ENCODE results near the gene ODF2.
A peak's percentile ranks its signal among the peaks of the same experiment; 100 is the strongest.
"Not testable (repeated sequence)": the region's sequence is repeated elsewhere in the genome, so short reads cannot be mapped to it uniquely, and the experiment has no call there.

The ODF2 gene

DNA sequence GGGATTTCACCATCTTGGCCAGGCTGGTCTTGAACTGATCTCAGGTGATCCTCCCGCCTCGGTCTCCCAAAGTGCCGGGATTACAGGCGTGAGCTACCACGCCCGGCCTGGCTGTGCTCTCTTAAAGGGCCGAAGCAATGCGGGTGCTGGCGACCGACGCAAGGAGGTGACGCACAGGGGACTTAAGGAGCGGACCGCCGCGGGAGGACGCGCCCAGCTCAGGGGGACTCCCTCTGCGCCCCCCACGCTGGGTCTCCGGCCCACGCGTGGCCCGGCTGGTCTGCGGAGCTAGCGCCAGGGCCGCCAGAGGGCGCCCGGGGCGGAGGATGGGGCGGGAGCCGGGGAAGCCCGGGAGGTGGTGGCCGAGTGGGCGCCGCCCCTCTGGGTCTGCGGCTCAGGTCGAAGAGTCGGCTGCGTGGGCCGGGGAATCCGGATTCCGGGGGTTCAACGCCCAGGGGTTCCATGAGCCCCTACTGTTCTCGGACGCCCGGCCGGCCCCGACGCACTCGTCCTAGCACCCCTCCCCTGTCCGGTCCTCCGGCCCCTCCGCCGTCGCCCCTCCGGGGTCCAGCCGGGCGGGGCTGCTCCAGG is 35.7 kb upstream of the ODF2 start:
- H2AFZ ChIP-seq = peak overlapping the region; percentile 93
- H3K36me3 ChIP-seq (ENCODE audit: control insufficient read depth, insufficient read depth, low read length) = no peaks in the 10 kb centered on the region
- H3K9ac ChIP-seq = peak overlapping the region; percentile 28
- H3K27ac ChIP-seq = peak overlapping the region; percentile 39
- H3K4me2 ChIP-seq (ENCODE audit: low read length) = peak overlapping the region; percentile 96
- peaks cover 9% of the 10 kb centered on the region for H3K4me1 ChIP-seq
- H3K4me3 ChIP-seq (ENCODE audit: low read depth, low read length) = peak overlapping the region; percentile 91
- H3K9me3 ChIP-seq (ENCODE audit: control insufficient read depth, low read length) = no peaks in the 10 kb centered on the region
- no peaks in the 10 kb centered on the region for H3K79me2 ChIP-seq
- peak; percentile 81 for TF ChIP-seq CTCF (IDR thresholded peaks at IDR 0.05)
- no peaks in the 10 kb centered on the region for H3K27me3 ChIP-seq (ENCODE audit: control insufficient read depth, insufficient read depth, low read length)

DNA sequence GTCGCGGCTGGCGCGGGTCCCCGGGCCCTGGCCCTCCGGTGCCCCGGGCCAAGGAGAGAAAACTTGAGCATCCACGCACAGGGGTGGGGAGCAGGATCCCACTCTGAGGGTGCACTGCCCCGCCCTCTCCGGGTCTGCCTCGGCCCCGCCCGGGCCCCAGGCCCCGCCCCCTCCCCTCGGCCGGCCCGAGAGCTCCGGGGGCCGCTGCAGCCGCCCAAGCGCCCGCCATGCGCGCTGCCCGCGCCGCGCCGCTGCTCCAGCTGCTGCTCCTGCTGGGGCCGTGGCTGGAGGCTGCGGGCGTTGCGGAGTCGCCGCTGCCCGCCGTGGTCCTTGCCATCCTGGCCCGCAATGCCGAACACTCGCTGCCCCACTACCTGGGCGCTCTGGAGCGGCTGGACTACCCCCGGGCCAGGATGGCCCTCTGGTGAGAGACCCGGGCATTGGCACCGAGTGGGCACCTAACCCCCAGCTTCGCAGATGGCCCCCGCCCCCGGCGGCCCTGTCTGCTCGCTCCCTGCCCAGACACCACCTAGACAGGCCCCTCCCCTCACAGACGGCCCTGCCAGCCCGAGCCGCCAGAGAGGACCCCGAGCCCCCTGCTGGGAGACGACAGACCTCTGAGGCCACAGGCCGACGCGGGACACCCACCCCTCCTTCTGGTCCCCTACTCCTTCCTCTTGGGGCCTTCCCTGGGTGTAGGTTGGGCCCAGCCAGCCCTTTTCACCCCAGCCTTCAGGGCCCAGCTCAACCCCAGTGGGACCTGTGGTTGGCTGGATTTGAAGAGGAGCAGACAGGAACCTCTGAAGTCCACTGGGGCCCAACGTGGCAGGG is 34.9 kb upstream of the ODF2 start, which contains the start of gene CERCAM:
CERCAM (plus strand) TSS at position 207 of the 831 bp plus-strand sequence; CDS start at position 228, 21 bp downstream.
- Histone ChIP-seq H3K9me3 (ENCODE audit: control insufficient read depth, low read length) (no peaks in the 10 kb centered on the region), H3K36me3 (ENCODE audit: control insufficient read depth, insufficient read depth, low read length) (no peaks in the 10 kb centered on the region), H3K4me1 (peaks cover 9% of the 10 kb centered on the region), H2AFZ (peak within 1 kb of the TSS; percentile 93), H3K9ac (peak within 1 kb of the TSS; percentile 61), H3K79me2 (no peaks in the 10 kb centered on the region), H3K4me3 (ENCODE audit: low read depth, low read length) (peak within 1 kb of the TSS; percentile 91), H3K27ac (peak within 1 kb of the TSS; percentile 39), H3K27me3 (ENCODE audit: control insufficient read depth, insufficient read depth, low read length) (no peaks in the 10 kb centered on the region), H3K4me2 (ENCODE audit: low read length) (peak within 1 kb of the TSS; percentile 96)
- TF ChIP-seq CTCF (IDR thresholded peaks at IDR 0.05) = no peak

DNA sequence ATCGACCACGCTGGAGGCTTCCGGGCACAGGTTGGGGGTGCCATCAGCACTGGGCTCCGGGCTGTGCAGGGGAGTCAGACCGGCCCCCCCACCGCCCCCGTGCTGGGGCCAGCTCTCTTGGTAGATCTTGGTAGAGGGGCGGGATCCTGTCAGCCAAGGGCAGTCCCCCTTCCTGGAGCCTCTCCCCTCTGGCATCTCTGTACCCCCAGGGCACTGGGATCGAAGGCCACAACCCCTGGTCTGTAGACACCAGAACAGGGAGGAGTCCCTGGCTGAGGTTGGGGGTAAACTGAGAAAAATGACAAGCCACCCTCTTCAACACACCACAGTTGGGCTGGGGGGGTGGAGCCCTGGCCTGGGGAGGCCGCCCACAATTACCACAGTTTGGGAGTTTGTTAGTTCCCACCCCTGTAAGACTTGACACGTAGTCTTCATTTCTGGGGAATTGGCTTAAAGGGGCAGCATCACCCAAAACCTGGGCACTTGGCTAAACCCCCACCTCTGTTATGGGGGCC is 34.3 kb upstream of the ODF2 start:
- peak overlapping the region; percentile 61 for H3K9ac ChIP-seq
- no peaks in the 10 kb centered on the region for H3K79me2 ChIP-seq
- no peak for TF ChIP-seq CTCF (IDR thresholded peaks at IDR 0.05)
- peak overlapping the region; percentile 11 for H3K27ac ChIP-seq
- H3K9me3 ChIP-seq (ENCODE audit: control insufficient read depth, low read length) = no peaks in the 10 kb centered on the region
- peak overlapping the region; percentile 91 for H3K4me3 ChIP-seq (ENCODE audit: low read depth, low read length)
- H3K4me1 ChIP-seq = peaks cover 7% of the 10 kb centered on the region
- H3K4me2 ChIP-seq (ENCODE audit: low read length) = peak overlapping the region; percentile 96
- no peaks in the 10 kb centered on the region for H3K36me3 ChIP-seq (ENCODE audit: control insufficient read depth, insufficient read depth, low read length)
- no peaks in the 10 kb centered on the region for H3K27me3 ChIP-seq (ENCODE audit: control insufficient read depth, insufficient read depth, low read length)
- H2AFZ ChIP-seq = peak overlapping the region; percentile 93

- H3K4me1 ChIP-seq; H3K4me3 ChIP-seq (ENCODE audit: low read depth, low read length); H3K9me3 ChIP-seq (ENCODE audit: control insufficient read depth, low read length); H3K36me3 ChIP-seq (ENCODE audit: control insufficient read depth, insufficient read depth, low read length); H3K79me2 ChIP-seq; H3K27ac ChIP-seq; H3K9ac ChIP-seq; H3K4me2 ChIP-seq (ENCODE audit: low read length); H2AFZ ChIP-seq; H3K27me3 ChIP-seq (ENCODE audit: control insufficient read depth, insufficient read depth, low read length): not testable (repeated sequence)
Observed at GRCh38 chr9:128422022-128422782, 33.6 kb upstream of the ODF2 start.

- Histone ChIP-seq H3K79me2 (no peaks in the 10 kb centered on the region), H3K27me3 (ENCODE audit: control insufficient read depth, insufficient read depth, low read length) (no peaks in the 10 kb centered on the region), H3K4me3 (ENCODE audit: low read depth, low read length) (no peak overlapping the region), H3K4me2 (ENCODE audit: low read length) (no peak overlapping the region), H3K9ac (no peak overlapping the region), H2AFZ (no peak overlapping the region), H3K9me3 (ENCODE audit: control insufficient read depth, low read length) (no peaks in the 10 kb centered on the region), H3K36me3 (ENCODE audit: control insufficient read depth, insufficient read depth, low read length) (no peaks in the 10 kb centered on the region), H3K27ac (no peak overlapping the region), H3K4me1 (peaks cover 7% of the 10 kb centered on the region)
- no peak for TF ChIP-seq CTCF (IDR thresholded peaks at IDR 0.05)
Observed at GRCh38 chr9:128422783-128423150, 33.0 kb upstream of the ODF2 start.

DNA sequence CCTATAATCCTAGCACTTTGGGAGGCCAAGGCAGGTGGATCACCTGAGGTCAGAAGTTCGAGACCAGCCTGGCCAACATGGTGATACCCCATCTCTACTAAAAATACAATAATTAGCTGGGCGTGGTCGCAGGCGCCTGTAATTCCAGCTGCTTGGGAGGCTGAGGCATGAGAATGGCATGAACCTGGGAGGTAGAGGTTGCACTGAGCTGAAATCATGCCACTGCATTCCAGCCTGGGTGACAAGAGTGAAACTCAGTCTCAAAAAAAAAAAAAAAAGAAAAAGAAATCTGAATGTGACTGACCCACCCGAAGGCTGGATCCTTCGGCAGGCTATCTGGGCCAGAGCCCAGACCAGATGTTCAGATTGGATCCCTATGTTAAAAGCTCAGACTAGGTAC is 32.5 kb upstream of the ODF2 start:
- not testable (repeated sequence) for H3K9ac ChIP-seq; H3K4me3 ChIP-seq (ENCODE audit: low read depth, low read length); H3K27ac ChIP-seq; H3K4me1 ChIP-seq; H3K4me2 ChIP-seq (ENCODE audit: low read length); H2AFZ ChIP-seq; H3K27me3 ChIP-seq (ENCODE audit: control insufficient read depth, insufficient read depth, low read length); H3K36me3 ChIP-seq (ENCODE audit: control insufficient read depth, insufficient read depth, low read length); H3K79me2 ChIP-seq; H3K9me3 ChIP-seq (ENCODE audit: control insufficient read depth, low read length)
